OCI-LY7 (cell line): ENCODE results near the gene THUMPD3. TPM values are rescaled to one million over a fixed set of nuclear protein-coding genes. Genes with fewer than 3 reads are reported as not detected.

ENCODE experiments used
- BruUV-seq: library from RNA; stranded (reverse); fragments of 400-500 nt; replicated peaks from 2 replicates; lab custom pipeline; 2021; lab: Mats Ljungman, UMichigan
- CTCF ChIA-PET: fragments of 300-600 bp; sonication (Branson Sonifier 250); formaldehyde crosslinking; loops from one replicate; lab custom pipeline; 2022; ENCODE audit warnings: antibody characterized with exemption; ENCODE audit not compliant: unreplicated experiment; lab: Charles Lee
- POLR2A ChIA-PET: fragments of 300-600 bp; sonication (Branson Sonifier 250); formaldehyde crosslinking; loops from one replicate; lab custom pipeline; 2022; ENCODE audit warnings: antibody characterized with exemption; lab: Charles Lee
- DNase-seq: peaks from one replicate; pipeline ENCODE4 v3.0.0-alpha.2; 2015; ENCODE audit warnings: low spot score
- H2AFZ ChIP-seq: fragments of 200-600 bp; sonication (generic), shearing (Covaris generic); 2 replicates; pipeline ENCODE4 v1.6.1; 2014; ENCODE audit warnings: mild to moderate bottlenecking, antibody characterized with exemption, low read length, moderate library complexity
- H3K27ac ChIP-seq: fragments of 200-600 bp; sonication (generic); 2 replicates; pipeline ENCODE4 v1.5.1; 2014; ENCODE audit warnings: mixed run types, low read depth, mild to moderate bottlenecking, moderate library complexity, low read length, inconsistent platforms; ENCODE audit not compliant: poor library complexity, severe bottlenecking
- H3K36me3 ChIP-seq: fragments of 200-600 bp; sonication (generic); 2 replicates; pipeline ENCODE4 v1.6.1; 2014; ENCODE audit warnings: mild to moderate bottlenecking, antibody characterized with exemption, low read length, moderate library complexity, mixed read lengths; ENCODE audit not compliant: insufficient read depth
- H3K4me1 ChIP-seq: fragments of 200-600 bp; sonication (generic); 2 replicates; pipeline ENCODE4 v1.5.1; 2014; ENCODE audit warnings: mild to moderate bottlenecking, low read length; ENCODE audit not compliant: insufficient read depth, poor library complexity, severe bottlenecking
- H3K4me2 ChIP-seq: fragments of 200-600 bp; sonication (generic); 2 replicates; pipeline ENCODE4 v1.6.1; 2014; ENCODE audit warnings: mild to moderate bottlenecking, low read length
- H3K4me3 ChIP-seq: fragments of 200-600 bp; sonication (generic); 2 replicates; pipeline ENCODE4 v1.5.1; 2014; ENCODE audit warnings: mild to moderate bottlenecking, low read depth, low read length; ENCODE audit not compliant: poor library complexity, severe bottlenecking
- H3K79me2 ChIP-seq: fragments of 200-600 bp; sonication (generic); 2 replicates; pipeline ENCODE4 v1.6.1; 2016; ENCODE audit warnings: low read depth, mild to moderate bottlenecking, low read length, moderate library complexity, mixed read lengths; ENCODE audit not compliant: insufficient read depth
- H3K9me2 ChIP-seq: fragments of 200-600 bp; sonication (generic); 2 replicates; pipeline ENCODE4 v1.6.1; 2016; ENCODE audit warnings: mild to moderate bottlenecking, low read length, mixed read lengths; ENCODE audit not compliant: insufficient read depth
- H3K9me3 ChIP-seq: fragments of 200-600 bp; sonication (generic); 2 replicates; pipeline ENCODE4 v1.6.1; 2014; ENCODE audit warnings: mild to moderate bottlenecking, mixed run types, low read length, mixed read lengths
- H4K20me1 ChIP-seq: fragments of 200-600 bp; sonication (generic); 2 replicates; pipeline ENCODE4 v1.6.1; 2014; ENCODE audit warnings: mild to moderate bottlenecking, antibody characterized with exemption, low read length, moderate library complexity, mixed read lengths; ENCODE audit not compliant: insufficient read depth
- EZH2phosphoT487 ChIP-seq: fragments of 200-600 bp; sonication (generic); IDR thresholded peaks from 2 replicates; pipeline ENCODE4 v1.6.1; 2018; ENCODE audit warnings: low read depth, borderline replicate concordance, mild to moderate bottlenecking, mixed run types, antibody characterized with exemption, low read length, moderate library complexity, mixed read lengths
- intact Hi-C: fragments of 100-400 bp; cut with micrococcal nuclease; formaldehyde crosslinking; loops from one replicate; pipeline ENCODE4 v1.10.0; 2022; ENCODE audit not compliant: unreplicated experiment
- total RNA-seq, 2 experiments: library from RNA; depleted of rRNA in 1 of 2; stranded (reverse); fragments of >200 nt in 1 of 2; shearing (Covaris generic) in 1 of 2; gene quantifications; 2 replicates each; pipeline ENCODE4 v1.2.3, GENCODE V29; 2014 to 2022
- TF ChIP-seq, protein P1 (sequence below): fragments of 200-600 bp; sonication (generic); conservative IDR thresholded peaks from 2 replicates; pipeline ENCODE4 v1.5.1; 2014; ENCODE audit warnings: mild to moderate bottlenecking, antibody characterized with exemption, low read length, moderate library complexity, mixed read lengths

The THUMPD3 gene
- total RNA-seq, 2 experiments from 2014 or later: 12.4 to 58.8 TPM

DNA sequence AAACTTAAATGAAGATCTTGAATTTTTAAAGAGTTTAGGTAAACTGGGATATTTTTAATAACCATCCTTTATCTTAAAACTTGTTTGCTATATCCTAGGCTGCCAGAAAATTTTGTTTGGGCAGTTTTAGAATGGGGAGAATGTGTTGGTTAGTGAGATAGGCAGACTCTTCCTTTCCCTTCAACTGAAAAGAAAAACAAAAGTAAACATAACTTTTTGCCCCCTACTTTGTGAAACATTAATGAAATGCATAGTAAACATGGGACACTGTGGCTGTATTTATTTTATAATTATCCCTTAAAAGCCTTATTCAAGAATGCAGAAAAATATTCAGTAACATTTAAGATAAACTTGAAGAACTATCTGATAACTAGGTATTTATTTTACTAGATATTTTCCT, 65.6 kb downstream of the THUMPD3 start:
- TF ChIP-seq, protein P1, sequence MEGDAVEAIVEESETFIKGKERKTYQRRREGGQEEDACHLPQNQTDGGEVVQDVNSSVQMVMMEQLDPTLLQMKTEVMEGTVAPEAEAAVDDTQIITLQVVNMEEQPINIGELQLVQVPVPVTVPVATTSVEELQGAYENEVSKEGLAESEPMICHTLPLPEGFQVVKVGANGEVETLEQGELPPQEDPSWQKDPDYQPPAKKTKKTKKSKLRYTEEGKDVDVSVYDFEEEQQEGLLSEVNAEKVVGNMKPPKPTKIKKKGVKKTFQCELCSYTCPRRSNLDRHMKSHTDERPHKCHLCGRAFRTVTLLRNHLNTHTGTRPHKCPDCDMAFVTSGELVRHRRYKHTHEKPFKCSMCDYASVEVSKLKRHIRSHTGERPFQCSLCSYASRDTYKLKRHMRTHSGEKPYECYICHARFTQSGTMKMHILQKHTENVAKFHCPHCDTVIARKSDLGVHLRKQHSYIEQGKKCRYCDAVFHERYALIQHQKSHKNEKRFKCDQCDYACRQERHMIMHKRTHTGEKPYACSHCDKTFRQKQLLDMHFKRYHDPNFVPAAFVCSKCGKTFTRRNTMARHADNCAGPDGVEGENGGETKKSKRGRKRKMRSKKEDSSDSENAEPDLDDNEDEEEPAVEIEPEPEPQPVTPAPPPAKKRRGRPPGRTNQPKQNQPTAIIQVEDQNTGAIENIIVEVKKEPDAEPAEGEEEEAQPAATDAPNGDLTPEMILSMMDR: no peak
- TF ChIP-seq EZH2phosphoT487: no peak
- ChIA-PET CTCF (no interaction called here), POLR2A (interaction anchor here (0.6 to 1.1 kb wide), 3 partner anchors 11 to 13 kb away, joined by 3 read pairs; no protein-coding TSS in a partner anchor)
- H2AFZ ChIP-seq: no peak overlapping the region
- H4K20me1 ChIP-seq: peaks cover 25% of the 10 kb centered on the region; the same call in 1 of the 2 replicates
- no peak overlapping the region for H3K4me2 ChIP-seq
- H3K4me3 ChIP-seq: no peak overlapping the region
- peaks cover 99% of the 10 kb centered on the region for H3K36me3 ChIP-seq
- H3K79me2 ChIP-seq: peaks cover 65% of the 10 kb centered on the region
- intact Hi-C loops: no loop called here
- no peak for DNase-seq
- H3K27ac ChIP-seq: no peak overlapping the region
- BruUV-seq: no TSS peak
- H3K9me3 ChIP-seq: no peaks in the 10 kb centered on the region
- H3K9me2 ChIP-seq: no peaks in the 10 kb centered on the region
- no peaks in the 10 kb centered on the region for H3K4me1 ChIP-seq

DNA sequence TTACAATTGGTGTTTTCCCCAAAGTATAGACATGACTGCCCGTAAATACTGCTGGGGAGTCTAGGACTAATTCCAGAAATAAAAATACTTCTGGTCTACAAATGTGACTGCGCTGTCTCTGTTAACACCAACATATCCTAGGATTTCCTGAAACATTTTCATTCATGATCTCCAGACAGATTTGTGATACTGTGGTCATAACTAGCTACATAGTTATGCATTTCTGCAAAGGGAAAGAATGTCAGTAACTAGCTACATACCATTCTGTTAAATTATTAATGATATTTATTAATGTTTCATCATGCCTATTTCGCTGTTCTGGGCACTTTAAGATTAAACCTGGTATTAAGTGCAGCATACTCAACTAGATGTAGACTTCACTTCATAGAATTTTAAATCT, 67.9 kb downstream of the THUMPD3 start:
- DNase-seq: no peak
- Histone ChIP-seq H3K9me3 (no peaks in the 10 kb centered on the region), H3K9me2 (no peaks in the 10 kb centered on the region), H3K4me1 (no peaks in the 10 kb centered on the region), H3K4me2 (no peak overlapping the region), H2AFZ (no peak overlapping the region), H3K79me2 (peaks cover 42% of the 10 kb centered on the region), H3K36me3 (peaks cover 99% of the 10 kb centered on the region), H3K4me3 (no peak overlapping the region), H3K27ac (no peak overlapping the region), H4K20me1 (peaks cover 17% of the 10 kb centered on the region; the same call in 1 of the 2 replicates)
- BruUV-seq: TSS peak; percentile 28
- POLR2A ChIA-PET: interaction anchor here (0.6 to 1.7 kb wide), 3 partner anchors 14 to 60 kb away, joined by 3 to 5 read pairs (median 3); no protein-coding TSS in a partner anchor
- intact Hi-C loops: no loop called here
- TF ChIP-seq EZH2phosphoT487: no peak
- TF ChIP-seq, protein P1: no peak
- CTCF ChIA-PET: interaction anchor here (1.1 kb wide), 1 partner anchor 818 kb away, joined by 3 read pairs; the partner anchor contains the start of gene TATDN2
